Fibroblast of peridontal ligament (primary cell): ENCODE data around the gene IGLL5.
"Not testable (repeated sequence)": the region's sequence is repeated elsewhere in the genome, so short reads cannot be mapped to it uniquely, and the experiment has no call there.

ENCODE experiments used
- DNase-seq: peaks from one replicate; pipeline ENCODE4 v3.0.0-alpha.2; 2010; ENCODE audit errors: extremely low read depth

The IGLL5 gene

GRCh38 chr22:22900527-22901205 is 13.1 kb downstream of the IGLL5 start:
- DNase-seq, result not testable (repeated sequence)

- no peak for DNase-seq
Measured at GRCh38 chr22:22901578-22902218, 14.1 kb downstream of the IGLL5 start.

- no peak for DNase-seq
Measured at GRCh38 chr22:22902247-22903001, 14.8 kb downstream of the IGLL5 start.

GRCh38 chr22:22903355-22903777 is 15.8 kb downstream of the IGLL5 start:
- no peak for DNase-seq

GRCh38 chr22:22903781-22904192 is 16.2 kb downstream of the IGLL5 start:
- DNase-seq, result not testable (repeated sequence)

- not testable (repeated sequence) for DNase-seq
Measured at GRCh38 chr22:22904736-22905135, 17.1 kb downstream of the IGLL5 start.

- DNase-seq, result not testable (repeated sequence)
Measured at GRCh38 chr22:22906391-22906790, 18.8 kb downstream of the IGLL5 start.

- DNase-seq, result no peak
Measured at GRCh38 chr22:22906907-22907550, 19.4 kb downstream of the IGLL5 start.

- no peak for DNase-seq
Measured at GRCh38 chr22:22907551-22908494, 20.2 kb downstream of the IGLL5 start.

- no peak for DNase-seq
Measured at GRCh38 chr22:22908495-22908861, 20.9 kb downstream of the IGLL5 start.

DNA sequence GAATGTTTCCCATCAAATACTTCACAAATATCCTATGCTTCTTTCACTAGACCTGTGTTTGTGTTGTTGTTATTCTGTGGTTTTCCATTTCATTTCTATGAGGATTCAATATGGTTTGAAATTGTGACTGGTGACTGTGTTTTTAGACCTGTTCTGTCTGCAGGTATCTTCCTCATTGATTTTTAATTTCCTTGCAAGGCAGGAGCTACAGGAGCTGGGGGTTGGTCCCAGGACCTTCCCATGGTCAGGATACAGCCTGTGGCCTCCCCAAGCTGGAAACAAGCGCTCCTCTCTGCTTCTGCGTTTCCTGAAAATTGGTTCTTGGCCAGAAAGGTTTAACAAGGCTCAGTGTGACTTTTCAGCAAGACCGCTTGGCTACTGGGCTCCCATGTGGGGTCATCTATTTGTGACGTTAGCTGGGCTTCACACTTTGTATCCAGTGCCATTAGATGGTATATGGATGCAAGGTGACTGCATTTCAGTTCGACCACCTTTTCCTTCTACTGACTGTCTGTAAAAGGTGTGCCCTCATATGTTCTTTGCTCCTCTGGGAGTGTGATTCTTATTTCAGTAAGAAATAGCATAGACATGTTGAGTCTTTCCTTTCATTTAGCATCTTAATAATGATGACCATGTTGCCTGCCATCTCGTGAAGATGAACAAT is 21.5 kb downstream of the IGLL5 start:
- no peak for DNase-seq

DNA sequence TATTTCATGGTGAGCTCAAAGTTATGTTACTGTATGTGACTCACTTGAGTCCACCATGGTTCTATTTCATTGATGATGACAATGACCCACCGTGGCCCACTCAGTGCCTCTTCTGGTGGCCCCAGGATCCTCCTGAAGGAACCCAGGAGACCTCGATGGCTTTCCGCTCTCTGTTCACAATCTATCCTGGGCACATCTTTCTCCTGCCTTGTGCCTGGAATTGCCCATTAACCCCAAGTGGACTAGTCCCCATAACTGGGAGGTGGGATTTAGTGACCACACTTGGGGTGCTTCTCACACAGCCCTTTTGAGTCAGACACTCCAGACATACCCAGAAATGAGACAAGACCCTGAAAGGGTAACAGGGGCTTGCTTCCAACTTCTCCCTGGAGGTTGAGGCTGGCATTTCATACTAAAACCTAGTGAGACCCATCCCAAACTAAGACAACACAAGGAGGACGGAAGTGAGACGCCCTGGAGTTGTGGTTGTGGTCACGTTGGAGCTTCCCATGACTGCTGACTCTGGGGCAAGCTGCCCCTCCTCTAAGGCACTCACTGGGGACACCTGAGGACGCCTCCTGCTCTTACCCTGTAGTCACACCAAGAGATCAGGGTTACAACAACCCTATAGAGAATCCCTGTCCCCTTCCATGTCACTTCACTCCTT is 22.1 kb downstream of the IGLL5 start:
- no peak for DNase-seq

DNA sequence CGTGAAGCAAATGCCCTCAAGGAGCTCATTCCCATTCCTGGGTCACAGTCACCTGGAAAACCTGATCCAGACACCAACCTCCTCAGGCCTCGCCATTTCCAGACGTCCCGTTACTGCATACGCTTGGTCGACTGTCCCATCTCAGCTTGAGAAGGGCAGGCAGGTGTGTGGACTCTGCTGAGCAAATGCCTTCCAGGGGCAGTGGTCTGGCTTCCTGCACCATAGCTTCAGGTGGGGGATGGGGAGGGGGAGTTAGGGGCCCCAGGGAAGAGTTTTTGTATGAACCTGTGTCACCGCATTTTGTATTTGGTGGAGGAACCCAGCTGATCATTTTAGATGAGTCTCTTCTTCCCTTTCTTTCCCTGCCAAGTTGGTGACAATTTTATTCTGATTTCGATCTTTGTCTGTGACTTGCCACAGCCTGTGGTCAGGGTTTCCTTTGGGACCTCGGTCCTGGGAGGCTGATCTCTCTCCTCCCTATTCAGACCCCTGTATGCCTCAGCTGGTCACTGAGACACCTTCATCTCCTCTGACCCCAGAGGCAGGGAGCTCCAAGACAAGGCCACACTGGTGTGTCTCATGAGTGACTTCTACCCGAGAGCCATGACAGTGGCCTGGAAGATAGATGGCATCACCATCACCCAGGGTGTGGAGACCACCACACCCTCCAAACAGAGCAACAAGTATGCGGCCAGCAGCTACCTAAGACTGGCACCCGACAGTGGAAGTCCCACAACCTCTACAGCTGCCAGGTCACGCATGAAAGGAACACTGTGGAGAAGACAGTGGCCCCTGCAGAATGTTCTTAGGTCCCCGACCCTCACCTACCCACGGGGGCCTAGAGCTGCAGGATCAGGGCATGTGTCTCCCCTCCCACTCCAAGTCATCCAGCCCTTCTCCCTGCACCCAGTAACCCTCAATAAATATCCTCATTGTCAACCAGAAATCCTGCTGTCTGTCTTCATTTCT is 22.9 kb downstream of the IGLL5 start:
- DNase-seq, result no peak

GRCh38 chr22:22911327-22912134 is 23.9 kb downstream of the IGLL5 start:
- DNase-seq, result no peak

- no peak for DNase-seq
Measured at GRCh38 chr22:22912135-22912987, 24.7 kb downstream of the IGLL5 start.

GRCh38 chr22:22912988-22913253 is 25.3 kb downstream of the IGLL5 start:
- DNase-seq, result no peak

GRCh38 chr22:22913989-22914388 is 26.4 kb downstream of the IGLL5 start:
- DNase-seq, result no peak
